GM15510 (cell line): ENCODE results near the gene CCNY.

ENCODE experiments used
- POLR2A ChIP-seq: IDR thresholded peaks from 3 replicates; pipeline ENCODE4 v1.6.1; 2011; ENCODE audit warnings: borderline replicate concordance; ENCODE audit not compliant: insufficient read length; ENCODE audit errors: extremely low read depth

Gene CCNY

GRCh38 chr10:35562427-35562826 lies 226.1 kb downstream of the CCNY start:
- no peak for TF ChIP-seq POLR2A

GRCh38 chr10:35563261-35563891 lies 227.1 kb downstream of the CCNY start:
- TF ChIP-seq POLR2A = no peak

GRCh38 chr10:35564341-35564968 lies 228.1 kb downstream of the CCNY start:
- no peak for TF ChIP-seq POLR2A

GRCh38 chr10:35565602-35566081 lies 229.3 kb downstream of the CCNY start:
- no peak for TF ChIP-seq POLR2A

GRCh38 chr10:35567951-35568350 lies 231.6 kb downstream of the CCNY start:
- TF ChIP-seq POLR2A = no peak

GRCh38 chr10:35568483-35569015 lies 232.2 kb downstream of the CCNY start:
- TF ChIP-seq POLR2A = no peak

- no peak for TF ChIP-seq POLR2A
Observed at GRCh38 chr10:35569111-35569707, 232.9 kb downstream of the CCNY start.

GRCh38 chr10:35569836-35570235 lies 233.5 kb downstream of the CCNY start:
- TF ChIP-seq POLR2A = no peak

- TF ChIP-seq POLR2A = no peak
Observed at GRCh38 chr10:35570397-35570796, 234.1 kb downstream of the CCNY start.

- no peak for TF ChIP-seq POLR2A
Observed at GRCh38 chr10:35572583-35572982, 236.3 kb downstream of the CCNY start.

- no peak for TF ChIP-seq POLR2A
Observed at GRCh38 chr10:35573796-35574195, 237.5 kb downstream of the CCNY start.

- no peak for TF ChIP-seq POLR2A
Observed at GRCh38 chr10:35574924-35575352, 238.6 kb downstream of the CCNY start.

- TF ChIP-seq POLR2A = no peak
Observed at GRCh38 chr10:35575640-35576039, 239.3 kb downstream of the CCNY start.

- TF ChIP-seq POLR2A = no peak
Observed at GRCh38 chr10:35576730-35577129, 240.4 kb downstream of the CCNY start.

- TF ChIP-seq POLR2A = no peak
Observed at GRCh38 chr10:35577926-35578617, 241.8 kb downstream of the CCNY start.
